ENCODE data around the gene AKT1.

The AKT1 gene

DNA sequence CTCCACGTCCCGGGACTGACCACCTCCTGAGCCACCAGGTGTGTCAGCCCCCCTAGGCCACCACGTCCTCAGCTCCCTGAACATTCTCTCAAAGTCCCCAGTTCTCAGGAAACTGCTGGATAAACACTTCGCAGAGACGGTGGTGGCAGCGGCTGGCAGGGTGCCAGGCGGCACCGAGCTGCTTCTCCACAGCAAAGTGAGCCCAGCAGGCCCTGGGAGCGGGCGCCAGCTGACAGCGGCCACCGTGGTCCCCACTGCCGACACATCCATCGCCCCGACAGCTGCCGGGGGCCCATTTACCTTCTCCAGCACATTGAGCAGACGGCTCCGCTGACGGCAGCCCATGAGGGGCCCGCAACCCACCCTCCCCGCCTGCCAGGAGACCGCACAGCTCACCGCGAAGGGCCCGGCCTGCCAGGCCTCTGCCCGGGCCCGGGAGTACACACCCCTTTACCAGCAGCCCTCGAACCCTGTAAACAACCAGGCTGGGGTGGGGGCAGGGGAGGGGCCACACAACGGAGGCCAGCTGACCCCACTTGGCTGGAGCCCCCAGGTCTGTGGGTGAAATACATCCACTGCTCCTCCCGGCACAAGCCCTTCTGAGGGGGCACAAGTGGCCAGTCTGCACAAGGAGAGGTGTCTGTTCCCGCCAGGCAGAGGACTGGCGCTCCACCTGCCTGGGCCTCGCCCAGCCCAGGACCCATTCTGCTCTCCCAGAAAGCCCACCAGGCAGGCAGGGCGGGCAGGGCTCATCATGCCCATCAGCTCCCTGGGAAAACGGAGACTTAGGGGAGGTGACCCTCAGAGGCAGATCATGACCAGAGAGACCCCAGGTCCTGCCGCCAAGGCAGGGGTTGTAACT lies 10.5 kb downstream of the AKT1 start:
- no peak for DNase-seq

DNA sequence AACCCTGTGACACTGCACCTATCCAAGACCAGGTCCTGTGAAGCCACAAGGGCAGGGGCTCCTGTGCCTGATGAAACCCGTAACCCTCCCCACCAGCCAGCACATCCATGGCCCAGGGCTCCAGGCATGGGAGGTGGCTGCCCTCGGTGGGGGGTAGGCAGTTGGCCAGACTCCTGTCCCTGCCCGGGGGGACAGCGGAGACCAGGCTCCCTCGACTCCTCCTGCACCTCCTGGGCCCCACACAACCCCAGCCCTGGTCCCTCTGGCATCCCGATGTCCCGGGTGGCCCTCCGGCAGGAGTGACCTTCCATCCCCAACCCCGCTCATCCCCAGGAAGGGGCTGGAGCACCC lies 11.4 kb downstream of the AKT1 start:
- no peak for DNase-seq

DNA sequence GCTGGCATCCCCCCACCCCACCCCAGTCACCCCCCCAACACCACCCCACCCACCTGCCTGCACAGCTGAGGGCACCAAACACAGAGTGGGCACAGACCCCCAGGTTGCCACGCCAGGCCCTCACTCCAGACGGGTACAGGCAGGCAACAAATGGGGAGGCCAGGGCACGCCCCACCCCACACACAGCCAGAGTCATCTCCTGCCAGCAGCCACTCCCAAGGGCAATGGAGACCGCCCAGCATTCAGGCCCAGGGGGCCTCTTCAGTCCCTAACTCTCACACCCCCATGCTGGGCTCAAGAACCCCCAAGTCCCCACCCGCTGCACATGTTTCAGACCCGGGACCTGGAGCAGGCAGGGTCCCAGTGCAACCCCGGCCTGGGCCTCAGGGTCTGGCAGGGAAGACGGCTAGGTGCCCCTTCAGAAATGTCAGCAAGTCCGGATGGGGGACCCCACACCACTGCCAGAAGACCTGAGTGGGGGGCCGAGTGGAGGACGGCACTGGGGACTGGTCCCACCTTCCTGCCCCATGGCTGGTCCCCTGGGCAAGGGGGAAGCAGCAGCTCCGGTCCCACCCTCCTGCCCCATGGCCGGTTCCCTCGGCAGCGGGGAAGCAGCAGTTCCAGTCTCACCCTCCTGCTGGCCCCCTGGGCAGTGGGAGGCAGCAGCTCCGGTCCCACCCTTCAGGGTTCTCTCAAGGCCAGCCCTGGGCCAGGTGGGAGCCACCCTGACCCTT lies 11.9 kb downstream of the AKT1 start:
- DNase-seq, result no peak

DNA sequence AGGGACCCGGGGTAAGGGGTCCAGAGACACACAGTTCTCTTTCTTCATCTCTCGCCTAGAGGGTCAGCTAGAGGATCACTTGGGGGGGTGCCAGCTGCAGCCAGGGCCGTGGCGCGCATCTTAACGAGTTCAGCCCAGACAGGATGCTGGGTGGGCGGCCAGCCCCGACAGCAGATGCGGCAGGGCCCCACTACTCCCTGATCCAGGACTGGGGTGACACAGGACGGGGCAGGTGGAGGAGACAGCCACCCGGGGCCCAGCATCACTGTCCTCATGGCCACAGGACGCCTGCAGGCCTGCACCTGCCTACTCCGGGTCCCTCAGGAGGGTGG lies 12.8 kb downstream of the AKT1 start:
- DNase-seq, result no peak

DNA sequence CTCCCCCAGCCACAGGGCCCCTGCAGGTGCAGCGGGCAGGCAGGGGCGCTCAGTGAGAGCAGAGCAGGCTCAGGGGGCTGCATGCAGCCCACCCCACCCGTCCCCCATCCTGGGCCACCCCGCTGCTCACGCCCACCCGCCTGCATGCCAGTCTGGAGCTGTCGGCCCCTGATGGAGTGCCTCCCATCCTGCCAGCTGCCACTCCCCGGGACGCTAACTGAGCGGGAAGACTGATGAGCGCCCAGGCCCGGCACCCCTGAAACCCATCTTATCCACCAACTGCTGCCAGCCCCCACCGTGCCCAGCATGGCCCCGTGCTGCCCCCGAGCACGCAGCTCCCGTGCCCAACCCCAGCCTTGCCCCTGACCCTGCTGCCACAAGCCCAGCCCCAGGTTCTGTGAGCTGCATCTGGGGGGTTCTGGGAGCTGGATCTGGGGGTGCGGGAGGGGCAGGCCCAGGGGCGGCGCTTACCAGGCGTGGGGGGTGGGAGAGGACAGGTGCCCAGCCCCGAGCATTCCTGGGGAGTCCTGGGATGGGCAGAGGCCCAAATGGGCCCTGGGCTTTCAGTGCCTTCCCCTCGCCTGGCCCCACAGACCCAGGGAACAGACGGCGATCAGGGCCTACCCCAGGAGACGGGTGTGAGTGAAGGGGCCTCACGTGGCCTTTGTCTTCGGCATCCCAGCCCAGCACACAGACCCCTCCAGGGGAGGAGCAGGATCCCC lies 13.3 kb downstream of the AKT1 start:
- no peak for DNase-seq

DNA sequence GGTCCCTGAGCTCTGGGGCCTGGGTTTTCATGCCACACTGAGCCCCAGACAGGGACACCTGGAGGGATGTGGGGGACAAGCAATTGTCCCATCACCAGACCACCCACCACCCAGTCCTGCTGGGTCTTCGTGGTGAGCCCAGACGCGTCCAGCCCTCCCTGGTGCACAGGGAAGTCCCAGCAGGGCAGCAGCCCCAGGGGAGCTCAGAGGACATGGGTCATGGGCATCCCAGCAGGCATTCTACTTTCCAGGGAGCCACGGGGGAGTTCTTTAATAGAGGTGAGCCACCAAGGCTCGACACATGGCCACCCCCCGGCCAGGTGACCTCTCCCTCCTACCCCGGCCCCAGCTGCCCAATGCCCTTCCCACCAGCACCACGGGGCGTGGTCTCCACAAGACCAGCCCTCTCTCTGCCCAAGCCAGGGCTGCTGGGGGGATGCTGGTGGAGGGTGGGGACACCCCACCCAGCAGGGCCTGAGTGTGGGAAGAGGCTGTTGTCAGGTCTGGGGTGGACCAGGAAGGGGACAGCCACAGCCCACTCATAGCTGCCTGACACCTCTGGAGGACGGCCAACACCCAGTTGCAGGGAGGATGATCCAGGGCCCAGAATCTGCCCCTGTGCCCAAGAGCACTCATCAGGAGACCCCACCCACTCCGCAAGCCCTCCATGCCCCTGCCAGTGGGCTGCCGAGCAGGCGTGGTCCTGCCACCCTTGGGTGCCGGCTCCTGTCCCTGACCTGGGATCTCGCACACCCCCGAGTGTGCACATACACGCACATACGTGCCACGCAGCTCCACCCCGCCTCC lies 14.1 kb downstream of the AKT1 start:
- DNase-seq, result no peak

DNA sequence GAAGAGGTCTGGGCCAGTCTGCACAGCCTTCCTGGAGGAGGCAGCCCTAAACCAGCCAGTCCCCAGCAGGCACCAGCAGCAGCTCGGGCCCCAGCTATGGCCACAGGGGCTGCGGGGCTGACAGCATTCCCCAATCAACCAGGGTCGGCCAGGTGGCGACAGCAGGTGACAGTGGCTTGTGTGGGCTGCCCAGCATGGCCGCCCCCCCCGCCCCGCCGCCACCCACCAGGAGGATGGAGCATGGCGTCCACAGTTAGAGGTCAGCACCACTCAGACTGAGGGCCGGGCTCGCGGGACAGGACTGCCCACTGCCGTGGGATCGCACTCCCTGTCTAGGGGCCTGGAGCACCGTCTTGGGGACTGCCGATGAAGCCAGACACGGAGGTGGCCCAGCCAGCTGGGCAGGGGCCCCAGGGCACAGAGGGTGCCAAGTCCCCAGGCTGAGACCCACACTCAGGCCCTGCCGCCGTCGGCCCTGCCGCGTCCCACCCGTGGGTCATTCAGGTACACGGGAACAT lies 15.0 kb downstream of the AKT1 start:
- no peak for DNase-seq

DNA sequence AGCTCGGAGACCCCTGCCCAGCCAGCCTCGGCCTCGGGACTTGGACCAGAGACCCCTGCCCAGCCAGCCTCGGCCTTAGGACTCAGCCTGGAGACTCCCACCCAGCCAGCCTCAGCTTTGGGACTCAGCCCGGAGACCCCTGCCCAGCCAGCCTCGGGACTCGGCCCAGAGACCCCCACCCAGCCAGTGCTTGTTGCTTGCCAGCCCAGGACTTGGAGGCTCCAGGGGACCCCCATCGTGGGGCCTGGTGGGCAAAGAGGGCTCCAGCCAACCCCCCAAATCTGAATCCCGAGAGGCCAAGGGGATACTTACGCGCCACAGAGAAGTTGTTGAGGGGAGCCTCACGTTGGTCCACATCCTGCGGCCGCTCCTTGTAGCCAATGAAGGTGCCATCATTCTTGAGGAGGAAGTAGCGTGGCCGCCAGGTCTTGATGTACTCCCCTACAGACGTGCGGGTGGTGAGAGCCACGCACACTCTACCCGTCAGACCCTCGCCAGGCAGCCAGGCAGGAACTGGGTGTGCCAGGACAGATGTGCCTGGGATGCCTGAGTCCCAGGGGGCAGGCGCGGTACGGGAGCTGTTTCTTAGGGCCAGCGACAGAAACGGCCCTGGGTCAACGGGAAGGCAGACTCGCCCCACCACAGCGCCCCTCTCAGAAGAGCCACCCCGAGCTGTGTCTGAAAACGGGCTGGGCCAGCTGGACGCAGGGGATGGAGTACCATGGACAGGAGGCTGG lies 15.6 kb downstream of the AKT1 start:
- no peak for DNase-seq

DNA sequence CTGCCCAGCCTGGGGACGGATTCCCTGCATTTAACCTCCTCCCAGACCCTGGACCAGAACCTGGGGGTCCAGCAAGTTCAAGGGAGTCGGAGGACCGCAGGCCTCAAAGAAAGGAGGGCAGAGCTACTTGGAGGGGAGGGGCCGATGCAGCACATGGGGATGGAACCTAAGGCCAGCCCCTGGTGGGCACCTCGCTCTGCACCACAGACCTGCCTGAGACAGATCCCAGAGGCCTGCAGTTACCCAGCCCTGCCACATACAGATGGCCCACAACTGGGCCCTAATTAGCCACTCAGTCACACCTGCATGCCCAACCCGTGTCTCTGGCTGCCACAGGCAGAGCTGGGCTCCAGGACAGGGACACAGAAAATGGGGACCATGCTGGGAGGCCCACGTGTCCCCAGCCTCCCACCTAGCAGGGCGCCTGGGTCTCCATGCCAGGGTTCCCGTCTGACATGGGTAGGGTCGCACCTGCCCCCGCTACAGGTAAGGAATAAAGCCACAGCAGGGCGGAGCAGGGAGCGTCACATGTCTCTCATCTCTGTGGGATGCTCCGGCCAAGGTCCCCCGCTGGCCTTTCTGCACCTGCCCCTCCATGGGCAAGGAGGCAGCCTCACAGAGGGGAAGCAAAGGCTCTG lies 16.7 kb downstream of the AKT1 start:
- no peak for DNase-seq

DNA sequence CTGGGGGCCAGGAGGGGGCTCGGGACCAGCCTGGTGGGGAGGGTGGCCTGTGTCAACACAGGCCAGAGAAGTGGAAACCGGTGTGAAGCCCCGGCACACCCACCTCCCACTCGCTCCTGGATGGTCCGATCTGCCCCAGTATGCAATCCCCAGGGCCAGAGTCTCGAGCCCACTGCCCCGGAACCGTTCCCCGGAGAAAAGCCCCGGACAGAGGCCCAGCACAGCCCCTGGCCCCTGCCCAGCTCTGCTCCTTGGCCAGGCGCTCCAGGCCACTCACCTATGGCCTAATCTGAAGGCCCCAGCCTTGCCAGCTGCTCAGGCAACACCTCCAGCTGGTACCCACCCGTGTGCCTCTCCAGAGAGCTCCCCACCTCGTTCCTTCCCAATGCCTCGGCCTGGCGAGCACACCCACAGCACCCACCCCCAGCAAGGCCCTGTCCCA lies 17.7 kb downstream of the AKT1 start:
- DNase-seq, result no peak

DNA sequence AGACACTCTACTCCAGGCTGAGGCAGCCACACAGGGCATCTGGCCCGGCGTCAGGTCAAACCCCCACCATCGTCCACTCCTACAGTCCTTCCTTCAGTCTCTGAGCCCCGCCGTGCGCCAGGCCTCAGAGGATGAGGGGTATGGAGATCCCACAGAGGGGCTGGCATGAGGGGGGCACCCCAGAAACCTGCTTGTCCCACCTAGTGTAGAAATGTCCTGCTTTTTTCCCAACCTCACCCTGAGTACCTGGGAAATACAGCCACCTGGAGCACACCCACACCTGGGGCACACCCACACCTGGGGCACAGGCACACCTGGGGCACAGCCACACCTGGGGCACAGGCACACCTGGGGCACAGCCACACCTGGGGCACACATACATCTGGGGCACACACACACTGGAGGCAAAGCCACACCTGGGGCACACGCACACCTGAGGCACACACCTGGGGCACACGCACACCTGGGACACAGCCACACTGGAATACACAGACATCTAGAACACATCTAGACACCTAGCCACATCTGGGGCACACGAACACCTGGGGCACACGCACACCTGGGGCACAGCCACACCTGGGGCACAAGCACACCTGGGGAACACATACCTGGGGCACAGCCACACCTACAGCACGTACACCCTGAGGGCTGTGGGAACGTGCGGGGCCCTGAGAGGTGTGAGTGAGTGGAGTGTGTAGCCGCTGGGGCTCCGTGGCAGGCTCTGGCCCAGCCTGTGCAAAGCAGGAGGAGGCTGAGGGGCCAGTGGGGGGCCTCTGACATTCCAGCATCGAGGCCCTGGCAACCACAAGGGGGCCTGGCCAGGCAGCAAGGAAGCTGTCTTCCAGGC lies 18.4 kb downstream of the AKT1 start:
- DNase-seq, result no peak

DNA sequence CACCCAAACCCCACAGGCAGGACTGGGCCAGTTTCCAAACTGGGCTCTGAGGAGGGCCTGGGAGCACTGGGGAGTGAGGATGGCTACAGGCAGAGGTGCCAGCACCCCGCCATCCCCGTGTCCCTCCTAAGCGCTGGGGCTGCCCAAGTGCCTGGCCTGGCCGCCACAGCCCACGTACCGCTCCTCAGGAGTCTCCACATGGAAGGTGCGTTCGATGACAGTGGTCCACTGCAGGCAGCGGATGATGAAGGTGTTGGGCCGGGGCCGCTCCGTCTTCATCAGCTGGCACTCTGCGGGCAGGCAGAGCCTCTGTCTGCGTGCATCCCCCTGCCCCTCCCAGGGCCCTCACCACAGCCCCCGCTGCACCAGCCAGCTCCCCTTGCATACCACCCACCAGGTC lies 19.1 kb downstream of the AKT1 start:
- no peak for DNase-seq

DNA sequence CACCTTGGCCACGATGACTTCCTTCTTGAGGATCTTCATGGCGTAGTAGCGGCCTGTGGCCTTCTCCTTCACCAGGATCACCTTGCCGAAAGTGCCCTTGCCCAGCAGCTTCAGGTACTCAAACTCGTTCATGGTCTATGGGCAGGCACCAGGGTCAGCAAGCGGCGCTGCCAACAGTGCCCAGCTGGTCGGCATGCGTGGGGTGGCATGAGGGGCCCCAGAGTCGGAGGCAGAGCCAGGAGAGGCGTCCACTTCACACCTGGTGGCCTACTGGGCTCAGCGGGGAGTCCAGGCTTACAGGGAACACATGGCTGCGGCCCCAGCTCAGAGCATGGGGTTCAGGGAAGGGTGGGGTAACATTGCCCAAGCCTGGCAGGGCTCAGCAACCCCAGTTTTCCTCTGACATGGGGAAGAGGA lies 20.5 kb downstream of the AKT1 start:
- no peak for DNase-seq

DNA sequence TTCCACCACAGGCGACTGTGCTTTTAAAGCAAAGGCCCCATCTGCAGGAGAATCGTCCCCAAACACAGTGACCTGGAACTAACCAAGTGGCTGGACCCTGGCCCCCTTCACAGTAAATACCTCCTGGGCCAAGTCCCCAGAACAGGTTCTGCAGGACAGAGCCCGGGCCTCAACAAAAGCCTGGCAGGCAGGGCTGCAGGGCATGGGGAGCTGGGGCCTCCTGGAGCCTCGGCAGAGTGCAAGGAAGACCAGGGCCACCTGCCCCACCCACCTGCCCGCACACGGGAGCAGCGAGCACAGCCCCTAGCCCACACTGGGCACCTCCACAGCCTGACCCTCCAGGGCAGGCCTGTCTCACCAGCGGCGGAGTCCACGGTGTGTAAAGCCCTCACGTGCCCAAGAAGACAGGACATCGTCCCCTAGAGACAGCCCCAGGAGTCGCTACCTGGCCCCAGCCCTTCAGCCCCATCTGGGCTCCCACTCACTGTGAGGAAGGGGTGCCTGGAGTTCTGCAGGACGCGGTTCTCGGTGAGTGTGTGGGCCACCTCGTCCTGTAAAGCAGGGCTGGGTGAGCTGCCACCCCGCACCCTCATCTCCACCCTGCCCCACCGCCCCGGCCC lies 21.0 kb downstream of the AKT1 start:
- no peak for DNase-seq

DNA sequence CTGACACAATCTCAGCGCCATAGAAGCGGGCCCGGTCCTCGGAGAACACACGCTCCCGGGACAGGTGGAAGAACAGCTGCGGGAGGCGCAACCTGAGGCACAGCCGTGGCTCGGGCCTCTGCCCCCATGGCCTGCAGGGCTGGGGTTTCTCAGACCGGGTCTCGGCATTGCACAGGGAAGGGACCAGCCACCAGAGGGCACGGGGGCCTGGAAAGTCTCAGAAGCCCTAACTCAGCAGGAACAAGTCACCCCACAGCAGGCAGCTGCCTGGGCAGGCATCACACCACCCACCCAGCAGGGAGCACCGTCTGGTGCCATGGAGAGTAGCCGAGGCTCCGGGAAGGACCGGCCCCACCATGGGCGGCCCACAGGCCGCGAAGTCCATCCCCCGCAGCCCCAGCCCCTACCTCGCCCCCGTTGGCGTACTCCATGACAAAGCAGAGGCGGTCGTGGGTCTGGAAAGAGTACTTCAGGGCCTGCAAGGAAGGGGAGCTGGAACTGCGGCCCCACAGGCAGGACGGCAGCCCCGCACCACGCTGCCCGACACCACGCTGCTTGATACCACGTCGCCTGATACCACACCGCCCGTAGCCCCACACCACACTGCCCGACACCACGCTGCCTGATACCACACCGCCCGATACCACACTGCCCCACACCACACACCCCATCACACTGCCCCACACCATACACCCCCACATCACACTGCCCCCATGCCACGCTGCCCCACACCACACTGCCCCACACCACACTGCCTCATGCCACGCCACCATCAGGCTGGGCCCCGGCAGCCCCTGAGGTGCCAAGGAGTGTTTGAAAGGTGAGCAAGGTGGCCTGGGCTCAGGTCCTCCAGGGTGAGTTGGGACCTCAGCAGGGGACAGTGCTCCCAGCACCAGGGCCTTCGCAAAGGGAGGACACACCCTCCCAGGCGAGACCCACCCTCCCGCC lies 21.8 kb downstream of the AKT1 start:
- no peak for DNase-seq

DNA sequence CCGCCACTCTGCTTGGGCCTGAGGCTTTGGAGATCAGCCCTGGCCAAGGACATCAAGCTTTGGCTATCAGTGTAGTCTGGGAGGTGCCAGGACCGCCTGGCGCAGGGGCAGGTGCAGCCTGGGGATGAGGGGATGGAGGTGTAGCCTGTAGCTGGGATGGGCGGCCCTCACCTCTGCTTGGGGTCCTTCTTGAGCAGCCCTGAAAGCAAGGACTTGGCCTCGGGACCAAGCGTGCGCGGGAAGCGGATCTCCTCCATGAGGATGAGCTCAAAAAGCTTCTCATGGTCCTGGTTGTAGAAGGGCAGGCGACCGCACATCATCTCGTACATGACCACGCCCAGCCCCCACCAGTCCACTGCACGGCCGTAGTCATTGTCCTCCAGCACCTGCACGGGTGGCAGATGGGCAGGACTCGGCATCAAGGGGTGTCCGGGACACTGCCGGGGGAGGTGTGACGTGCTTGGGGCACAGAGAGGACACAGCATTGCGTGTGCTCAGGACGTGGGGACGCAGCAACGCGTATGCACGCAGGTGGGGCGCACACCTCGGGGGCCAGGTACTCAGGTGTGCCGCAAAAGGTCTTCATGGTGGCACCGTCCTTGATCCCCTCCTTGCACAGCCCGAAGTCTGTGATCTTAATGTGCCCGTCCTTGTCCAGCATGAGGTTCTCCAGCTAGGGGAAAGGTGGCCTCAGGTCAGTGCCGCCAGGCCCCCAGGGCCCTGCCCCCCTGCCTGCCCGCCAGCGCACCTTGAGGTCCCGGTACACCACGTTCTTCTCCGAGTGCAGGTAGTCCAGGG lies 22.6 kb downstream of the AKT1 start:
- no peak for DNase-seq

DNA sequence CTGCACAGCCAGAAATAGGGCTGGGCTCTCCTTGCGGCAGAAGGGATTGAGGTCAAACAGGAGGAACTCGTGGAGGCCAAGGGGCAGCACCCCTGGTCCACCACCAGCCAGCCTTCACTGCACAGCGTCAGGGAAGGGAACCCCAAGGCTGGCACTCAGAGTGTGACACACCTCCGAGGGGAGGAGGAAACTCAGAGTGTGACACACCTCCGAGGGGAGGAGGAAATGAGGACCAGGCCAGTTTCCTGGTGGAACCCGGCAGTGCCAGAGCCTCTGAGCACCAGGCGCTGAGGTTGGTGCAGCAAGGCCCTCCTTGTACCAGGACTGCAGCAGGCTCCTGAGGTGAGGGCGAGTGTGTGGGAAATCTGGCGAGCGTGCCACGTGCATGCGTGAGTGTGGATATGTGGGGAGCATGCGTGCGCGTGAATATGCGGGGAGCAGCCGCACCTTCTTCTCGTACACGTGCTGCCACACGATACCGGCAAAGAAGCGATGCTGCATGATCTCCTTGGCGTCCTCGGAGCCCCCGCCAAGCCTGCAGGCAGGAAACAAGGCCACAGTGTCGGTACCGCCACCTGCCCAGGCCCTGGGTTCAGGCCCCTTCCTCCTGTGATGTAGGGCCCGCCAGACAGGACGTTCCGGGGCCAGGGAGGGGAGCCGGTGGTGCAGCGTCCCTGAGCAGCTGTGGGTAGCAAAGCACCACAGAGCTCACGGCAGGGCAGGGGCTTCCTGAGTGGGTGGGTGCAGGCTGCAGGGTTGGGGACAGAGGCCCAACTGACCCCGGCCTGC lies 23.4 kb downstream of the AKT1 start:
- DNase-seq, result no peak

All from inflammatory macrophage treated with lipopolysaccharide for 4 hours (primary cell).